Liver (tissue), 2 donors: ENCODE data around the gene ZNF280B.

ENCODE experiments used
- CTCF ChIP-seq: fragments of 150-350 bp; IDR thresholded peaks from 2 replicates; pipeline ENCODE4 v1.5.1; 2017; ENCODE audit warnings: improper control_type of control experiment, low read depth, low read length; ENCODE audit not compliant: missing input control
- MAX ChIP-seq: IDR thresholded peaks from 2 replicates; pipeline ENCODE4 v1.6.1; 2016; ENCODE audit warnings: antibody characterized with exemption
- REST ChIP-seq: IDR thresholded peaks from 2 replicates; pipeline ENCODE4 v1.6.1; 2016; ENCODE audit warnings: antibody characterized with exemption, mild to moderate bottlenecking
- donor health status: healthy.

GRCh38 chr22:22536515-22536914, 28.0 kb upstream of the ZNF280B start:
- TF ChIP-seq REST, result no peak
- no peak for TF ChIP-seq MAX
- TF ChIP-seq CTCF, result no peak
